B cell (primary cell): ENCODE results near the gene STEAP1B. TPM values are rescaled to one million over a fixed set of nuclear protein-coding genes. Genes with fewer than 3 reads are reported as not detected.
A peak's percentile ranks its signal among the peaks of the same experiment; 100 is the strongest.
"Not testable (repeated sequence)": the region's sequence is repeated elsewhere in the genome, so short reads cannot be mapped to it uniquely, and the experiment has no call there.

Source experiments
- ATAC-seq: fragments of 200-7000 bp; cut with Tn5 transposase; one replicate; pipeline ENCODE4 v1.10.0; 2021; ENCODE audit warnings: low read depth, mild to moderate bottlenecking, moderate number of reproducible peaks, moderate library complexity
- CTCF ChIA-PET: fragments of 350-600 bp; sonication (Branson Sonifier 250); formaldehyde crosslinking; loops from one replicate; lab custom pipeline; 2021; ENCODE audit warnings: antibody characterized with exemption, inconsistent platforms; lab: Charles Lee
- POLR2A ChIA-PET: fragments of 350-600 bp; sonication (Branson Sonifier 250); formaldehyde crosslinking; loops from one replicate; lab custom pipeline; 2021; ENCODE audit warnings: antibody characterized with exemption; lab: Charles Lee
- DNase-seq: peaks from one replicate; pipeline ENCODE4 v3.0.0; 2013
- H2AFZ ChIP-seq: 2 replicates; pipeline ENCODE4 v1.6.1; 2012; ENCODE audit warnings: mild to moderate bottlenecking, low read depth, low read length; ENCODE audit not compliant: insufficient read depth, poor library complexity, severe bottlenecking
- H3K27ac ChIP-seq, 2 donors: 1 replicate in 1 of 2; 2 replicates in 1 of 2; pipeline ENCODE4 v1.5.1; 2012 to 2013; ENCODE audit warnings: low read length in 2 of 2, mild to moderate bottlenecking in 2 of 2, moderate library complexity in 1 of 2
- H3K27me3 ChIP-seq, 4 experiments: fragments of 200-600 bp in 1 of 4; sonication (generic) in 1 of 4; replicated peaks in 1 of 4; 1 replicate in 2 of 4; 2 replicates in 2 of 4; pipeline versions ENCODE4 v1.6.1 to v1.7.0; 2013 to 2016; ENCODE audit warnings: low read length in 3 of 4, mild to moderate bottlenecking in 2 of 4, mixed read lengths in 1 of 4, moderate library complexity in 1 of 4; ENCODE audit not compliant: insufficient read depth in 4 of 4, control insufficient read depth in 3 of 4; ENCODE audit errors: control extremely low read depth in 1 of 4
- H3K36me3 ChIP-seq, 2 experiments: replicated peaks in 1 of 2; 1 replicate in 1 of 2; 2 replicates in 1 of 2; pipeline versions ENCODE4 v1.6.1 to v1.7.1; 2013; ENCODE audit warnings: low read length in 1 of 2; ENCODE audit not compliant: insufficient read depth in 2 of 2, control insufficient read depth in 1 of 2; ENCODE audit errors: control extremely low read depth in 1 of 2, extremely low read depth in 1 of 2
- H3K4me1 ChIP-seq, 2 donors: fragments of 200-600 bp in 1 of 2; sonication (generic) in 1 of 2; 1 replicate in 1 of 2; 2 replicates in 1 of 2; pipeline versions ENCODE4 v1.5.1 to v1.6.1; 2013 to 2017; ENCODE audit warnings: low read length in 2 of 2; ENCODE audit not compliant: control insufficient read depth in 2 of 2, insufficient read depth in 2 of 2
- H3K4me2 ChIP-seq: replicated peaks from 2 replicates; pipeline ENCODE3; 2012; ENCODE audit warnings: mild to moderate bottlenecking, low read depth, low read length; ENCODE audit not compliant: poor library complexity, severe bottlenecking
- H3K4me3 ChIP-seq, 5 experiments: fragments of 200-600 bp in 1 of 5; sonication (generic) in 1 of 5; 1 replicate in 3 of 5; 2 replicates in 2 of 5; pipeline versions ENCODE4 v1.5.1 to v1.7.0; 2011 to 2016; ENCODE audit warnings: low read length in 4 of 5, mild to moderate bottlenecking in 4 of 5, low read depth in 2 of 5, control low read depth in 1 of 5, moderate library complexity in 1 of 5; ENCODE audit not compliant: insufficient read depth in 1 of 5; ENCODE audit errors: control extremely low read depth in 1 of 5, extremely low read depth in 1 of 5
- H3K79me2 ChIP-seq: fragments of 200-600 bp; sonication (generic); one replicate; pipeline ENCODE4 v1.6.0; 2016; ENCODE audit warnings: low read length; ENCODE audit not compliant: control insufficient read depth, insufficient read depth
- H3K9ac ChIP-seq: fragments of 200-600 bp; sonication (generic); 2 replicates; pipeline ENCODE4 v1.6.1; 2017; ENCODE audit warnings: mild to moderate bottlenecking, low read length, moderate library complexity
- H3K9me3 ChIP-seq, 3 donors: one replicate each; pipeline versions ENCODE4 v1.6.1 to v1.7.1; 2013; ENCODE audit warnings: low read length in 2 of 3; ENCODE audit not compliant: control insufficient read depth in 2 of 3, insufficient read depth in 1 of 3; ENCODE audit errors: control extremely low read depth in 1 of 3
- H4K20me1 ChIP-seq: 2 replicates; pipeline ENCODE4 v1.6.0; 2012; ENCODE audit warnings: mild to moderate bottlenecking, low read length; ENCODE audit not compliant: insufficient read depth, control insufficient read depth, poor library complexity, severe bottlenecking
- H3K27ac Mint-ChIP-seq: one replicate; pipeline ENCODE4 v1.8.0; 2021; ENCODE audit warnings: mixed read lengths
- H3K27me3 Mint-ChIP-seq: one replicate; pipeline ENCODE4 v1.8.0; 2021; ENCODE audit warnings: mixed read lengths
- H3K4me1 Mint-ChIP-seq: one replicate; pipeline ENCODE4 v1.8.0; 2021; ENCODE audit warnings: mixed read lengths
- H3K4me3 Mint-ChIP-seq: one replicate; pipeline ENCODE4 v1.8.0; 2021; ENCODE audit warnings: mixed read lengths
- H3K9me3 Mint-ChIP-seq: one replicate; pipeline ENCODE4 v1.8.0; 2022; ENCODE audit warnings: mixed read lengths; ENCODE audit not compliant: insufficient read depth
- CTCF ChIP-seq: fragments of 200-600 bp; IDR thresholded peaks from one replicate; pipeline ENCODE4 v1.8.0; 2022; ENCODE audit warnings: antibody characterized with exemption, mild to moderate bottlenecking
- EZH2 ChIP-seq: IDR thresholded peaks from 2 replicates; pipeline ENCODE4 v1.6.1; 2012; ENCODE audit warnings: borderline replicate concordance, low read depth, mild to moderate bottlenecking, moderate library complexity, low read length; ENCODE audit not compliant: insufficient read depth, poor library complexity, severe bottlenecking
- WGBS: methylation state at CpG from one replicate; pipeline ENCODE4 v1.1.5; 2013; ENCODE audit warnings: missing lambda C conversion rate; ENCODE audit not compliant: insufficient coverage; 5-methylcytosine and 5-hydroxymethylcytosine counted together
- intact Hi-C: fragments of 100-400 bp; cut with micrococcal nuclease; formaldehyde crosslinking; loops from one replicate; pipeline ENCODE4 v1.10.0; 2022
- polyA plus RNA-seq: library from polyadenylated mRNA; depleted of rRNA; stranded (reverse); fragments of >200 nt; gene quantifications from 2 replicates; pipeline ENCODE4 v1.2.3, GENCODE V29; 2012
- total RNA-seq, 2 donors: library from RNA; stranded (reverse); fragments of 120-200 nt in 1 of 2; gene quantifications; 1 replicate in 1 of 2; 2 replicates in 1 of 2; pipeline versions ENCODE4 v1.2.3 to v1.2.4, GENCODE V29; 2013 to 2022

Gene STEAP1B
- total and polyA plus RNA-seq, 2 donors (not counting 1 experiment from before 2014, with no cell fraction given), result 8.8 to 24.7 TPM

GRCh38 chr7:22433710-22434460 lies 66.1 kb downstream of the STEAP1B start:
- no peaks in the 10 kb centered on the region for H4K20me1 ChIP-seq
- no peak overlapping the region for H3K4me2 ChIP-seq
- H3K27ac ChIP-seq, result no peak overlapping the region
- POLR2A ChIA-PET, result no interaction called here
- no peak overlapping the region for H2AFZ ChIP-seq
- peaks cover 18% of the 10 kb centered on the region in 2 donors for H3K4me1 ChIP-seq
- H3K27ac Mint-ChIP-seq, result peak overlapping the region; percentile 7
- H3K4me3 Mint-ChIP-seq, result no peak overlapping the region
- no peaks in the 10 kb centered on the region for H3K27me3 Mint-ChIP-seq
- WGBS, result 86% methylated on average over 10 of the region's 11 CpGs
- no peaks in the 10 kb centered on the region for H3K79me2 ChIP-seq
- CTCF ChIA-PET, result no interaction called here
- H3K4me3 ChIP-seq, result no peak overlapping the region
- H3K9ac ChIP-seq, result no peak overlapping the region
- TF ChIP-seq CTCF, result no peak
- no peak for TF ChIP-seq EZH2
- H3K27me3 ChIP-seq, result no peaks in the 10 kb centered on the region
- DNase-seq (no peak), ATAC-seq (no peak)
- no peaks in the 10 kb centered on the region for H3K9me3 Mint-ChIP-seq
- intact Hi-C loops, result no loop called here
- H3K36me3 ChIP-seq, result no peaks in the 10 kb centered on the region
- no peaks in the 10 kb centered on the region for H3K9me3 ChIP-seq
- peaks cover 27% of the 10 kb centered on the region for H3K4me1 Mint-ChIP-seq

GRCh38 chr7:22433165-22433700 lies 66.8 kb downstream of the STEAP1B start:
- H3K4me3 ChIP-seq, H3K27me3 Mint-ChIP-seq, H3K27ac ChIP-seq, H4K20me1 ChIP-seq, H3K4me2 ChIP-seq, DNase-seq, H3K9me3 Mint-ChIP-seq, ATAC-seq, H2AFZ ChIP-seq, H3K36me3 ChIP-seq, POLR2A ChIA-PET, H3K9me3 ChIP-seq, H3K4me3 Mint-ChIP-seq, H3K9ac ChIP-seq, H3K79me2 ChIP-seq, H3K27ac Mint-ChIP-seq, H3K27me3 ChIP-seq, intact Hi-C loops: not testable (repeated sequence)
- WGBS, result 100% methylated on average over 1 of the region's 2 CpGs
- CTCF ChIA-PET, result interaction anchor here (0.8 kb wide), 1 partner anchor 12 kb away, joined by 3 read pairs; no protein-coding TSS in a partner anchor
- peaks cover 12 to 15% of the 10 kb centered on the region in 2 donors for H3K4me1 ChIP-seq
- H3K4me1 Mint-ChIP-seq, result peaks cover 21% of the 10 kb centered on the region
